Progenitor cell of endocrine pancreas (in vitro differentiated cells): ENCODE data around the gene ZNF630. TPM values are rescaled to one million over a fixed set of nuclear protein-coding genes. Genes with fewer than 3 reads are reported as not detected.
A peak's percentile ranks its signal among the peaks of the same experiment; 100 is the strongest.

ENCODE experiments used
- DNase-seq: peaks from one replicate; pipeline ENCODE4 v3.0.0; 2021; ENCODE audit warnings: low spot score; ENCODE audit not compliant: unreplicated experiment
- H3K27ac Mint-ChIP-seq: 2 replicates; pipeline ENCODE4 v1.8.0; 2021; ENCODE audit warnings: mild to moderate bottlenecking, moderate library complexity, mixed read lengths
- H3K27me3 Mint-ChIP-seq: 2 replicates; pipeline ENCODE4 v1.8.0; 2021; ENCODE audit warnings: mixed read lengths
- H3K36me3 Mint-ChIP-seq: 2 replicates; pipeline ENCODE4 v1.8.0; 2022; ENCODE audit warnings: mixed read lengths; ENCODE audit not compliant: insufficient read depth
- H3K4me1 Mint-ChIP-seq: 2 replicates; pipeline ENCODE4 v1.8.0; 2021; ENCODE audit warnings: low read depth, mixed read lengths
- H3K4me3 Mint-ChIP-seq: 2 replicates; pipeline ENCODE4 v1.8.0; 2021; ENCODE audit warnings: low read depth, mild to moderate bottlenecking, moderate library complexity, mixed read lengths
- H3K9me3 Mint-ChIP-seq: 2 replicates; pipeline ENCODE4 v1.8.0; 2021; ENCODE audit warnings: low read depth, mixed read lengths
- CTCF ChIP-seq: fragments of 200-600 bp; sonication (generic); IDR thresholded peaks from one replicate; pipeline ENCODE4 v1.5.0; 2021; ENCODE audit warnings: antibody characterized with exemption, mild to moderate bottlenecking; ENCODE audit not compliant: unreplicated experiment
- total RNA-seq: library from RNA; stranded (reverse); gene quantifications from 2 replicates; pipeline ENCODE4 v1.2.1, GENCODE V29; 2021

ZNF630 gene
- total RNA-seq, 1 donor from 2014 or later, result 2.7 TPM

- H3K9me3 Mint-ChIP-seq, result peaks cover 3% of the 10 kb centered on the region
- no peaks in the 10 kb centered on the region for H3K27me3 Mint-ChIP-seq
- H3K27ac Mint-ChIP-seq, result peak overlapping the region; percentile 99
- TF ChIP-seq CTCF, result no peak
- DNase-seq, result no peak
- peak overlapping the region; percentile 95 for H3K4me3 Mint-ChIP-seq
- H3K36me3 Mint-ChIP-seq, result peaks cover 2% of the 10 kb centered on the region
- peaks cover 6% of the 10 kb centered on the region for H3K4me1 Mint-ChIP-seq
Measured at GRCh38 chrX:48071986-48072605, 656 bp upstream of the ZNF630 start.

GRCh38 chrX:48068096-48068887, 3.1 kb downstream of the ZNF630 start:
- H3K4me1 Mint-ChIP-seq, result peaks cover 6% of the 10 kb centered on the region
- DNase-seq, result no peak
- TF ChIP-seq CTCF, result no peak
- no peak overlapping the region for H3K27ac Mint-ChIP-seq
- no peak overlapping the region for H3K4me3 Mint-ChIP-seq
- H3K36me3 Mint-ChIP-seq, result peaks cover 2% of the 10 kb centered on the region
- H3K27me3 Mint-ChIP-seq, result no peaks in the 10 kb centered on the region
- peaks cover 6% of the 10 kb centered on the region for H3K9me3 Mint-ChIP-seq

GRCh38 chrX:48064261-48064660, 7.2 kb downstream of the ZNF630 start:
- no peak overlapping the region for H3K27ac Mint-ChIP-seq
- no peak for TF ChIP-seq CTCF
- H3K36me3 Mint-ChIP-seq, result peaks cover 28% of the 10 kb centered on the region
- H3K4me1 Mint-ChIP-seq, result no peaks in the 10 kb centered on the region
- no peaks in the 10 kb centered on the region for H3K27me3 Mint-ChIP-seq
- H3K9me3 Mint-ChIP-seq, result peaks cover 25% of the 10 kb centered on the region
- no peak for DNase-seq
- H3K4me3 Mint-ChIP-seq, result no peak overlapping the region

- Mint-ChIP-seq H3K9me3 (peaks cover 42% of the 10 kb centered on the region), H3K36me3 (peaks cover 43% of the 10 kb centered on the region), H3K27me3 (no peaks in the 10 kb centered on the region), H3K4me1 (no peaks in the 10 kb centered on the region), H3K27ac (no peak overlapping the region), H3K4me3 (no peak overlapping the region)
- DNase-seq, result no peak
- TF ChIP-seq CTCF, result no peak
Measured at GRCh38 chrX:48059296-48059639, 12.2 kb downstream of the ZNF630 start.

GRCh38 chrX:48058621-48059295, 12.7 kb downstream of the ZNF630 start:
- Mint-ChIP-seq H3K4me3 (no peak overlapping the region), H3K36me3 (peaks cover 43% of the 10 kb centered on the region), H3K27ac (no peak overlapping the region), H3K4me1 (no peaks in the 10 kb centered on the region), H3K27me3 (no peaks in the 10 kb centered on the region), H3K9me3 (peaks cover 45% of the 10 kb centered on the region)
- no peak for DNase-seq
- TF ChIP-seq CTCF, result no peak
